ENCODE data around the gene ARHGAP10. TPM values are rescaled to one million over a fixed set of nuclear protein-coding genes. Genes with fewer than 3 reads are reported as not detected.

The ARHGAP10 gene
- total RNA-seq, 1 donor from 2014 or later, result 11.5 TPM

DNA sequence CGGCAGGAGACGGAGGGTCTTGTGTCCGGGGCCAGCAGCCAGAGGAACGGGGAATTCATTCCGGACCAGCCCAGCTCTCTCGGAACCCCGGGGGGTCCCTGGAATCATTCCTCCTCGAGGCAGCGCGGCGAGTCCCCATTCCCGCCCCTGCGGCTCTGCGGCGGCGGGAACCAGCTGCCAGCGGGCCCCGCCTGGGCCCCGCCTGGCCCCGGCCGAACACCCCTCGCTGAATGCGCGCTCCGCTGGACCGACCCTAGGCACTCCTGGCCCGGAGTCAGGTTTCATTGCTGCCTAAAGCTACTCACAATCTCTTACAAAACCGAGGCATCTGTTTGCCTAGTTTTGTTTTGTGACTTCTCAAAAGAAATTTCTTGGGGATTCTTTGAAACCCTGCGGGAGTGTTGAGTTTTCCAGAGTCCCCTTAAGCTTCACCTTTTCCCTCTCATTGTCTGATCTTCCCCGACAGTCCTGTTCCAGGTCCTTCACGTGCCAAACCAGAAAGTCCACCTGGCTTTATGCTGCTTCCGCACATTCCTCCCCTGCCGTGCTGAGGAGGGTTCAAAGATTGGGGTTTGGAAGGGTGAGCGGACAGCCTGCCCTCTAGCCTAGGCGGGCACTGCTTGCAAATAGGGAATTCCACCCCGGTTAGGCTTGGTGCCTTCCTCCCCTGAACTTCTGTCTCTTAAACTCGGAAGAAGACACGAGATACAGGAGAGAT lies 789 bp downstream of the ARHGAP10 start:
- intact Hi-C loops (cut with micrococcal nuclease), result loop anchor here (1.0 to 5.0 kb wide), 5 partner anchors 24 to 712 kb away; partner anchors contain the start of gene TMEM184C

DNA sequence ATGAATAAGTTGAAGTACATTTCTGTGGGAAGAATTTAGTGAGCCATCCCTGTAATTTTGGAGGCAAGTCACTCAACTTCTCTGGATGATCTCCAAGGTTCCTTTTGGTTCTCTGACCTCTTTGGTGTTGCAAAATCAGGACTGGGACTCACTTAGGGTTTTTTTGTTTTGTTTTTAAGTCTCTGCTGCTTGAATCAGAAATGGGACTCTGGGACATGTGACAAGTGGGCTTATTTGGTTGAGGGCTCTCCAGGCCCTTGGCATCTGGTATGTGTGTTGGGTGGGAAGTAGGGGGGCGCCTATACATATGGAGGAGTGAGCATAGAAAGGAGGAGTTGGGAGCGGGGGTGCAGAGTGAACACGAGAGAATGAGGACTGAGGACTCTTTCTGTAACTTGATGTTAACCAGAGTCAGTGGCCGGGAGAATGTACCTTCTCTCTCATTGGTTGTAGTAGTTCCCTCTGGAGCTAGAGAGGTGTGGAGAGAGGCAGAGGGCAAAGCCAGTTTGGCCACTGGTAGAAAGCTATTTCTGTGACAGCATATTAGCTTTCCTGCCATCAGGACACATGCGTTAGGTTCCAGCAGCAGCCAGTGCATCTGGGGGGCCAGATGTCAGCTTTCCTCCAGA lies 1.9 kb downstream of the ARHGAP10 start:
- intact Hi-C loops (cut with micrococcal nuclease), result loop anchor here (2.0 to 5.0 kb wide), 2 partner anchors 58 to 711 kb away; no protein-coding TSS in a partner anchor

DNA sequence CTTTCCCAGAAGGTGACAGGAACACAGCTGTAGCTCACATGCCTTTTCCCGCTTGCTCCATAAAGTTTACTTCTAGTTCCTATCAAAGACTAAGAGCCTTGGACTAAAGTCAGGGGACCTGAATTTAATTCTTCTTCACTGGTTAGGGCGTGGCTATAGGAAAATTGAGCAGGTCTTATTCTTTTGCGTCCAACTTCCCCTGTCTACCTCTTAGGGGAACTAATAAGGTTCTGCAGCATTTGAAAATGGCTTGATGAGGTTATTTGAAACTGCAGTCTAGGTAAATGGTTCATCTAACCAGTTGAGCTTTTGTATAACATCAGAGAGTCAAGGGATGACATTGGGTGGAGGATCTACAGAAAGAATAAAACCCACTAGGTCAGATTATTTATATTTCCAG lies 2.6 kb downstream of the ARHGAP10 start:
- intact Hi-C loops (cut with micrococcal nuclease), result loop anchor here (5.0 kb wide), 1 partner anchor 58 kb away; no protein-coding TSS in a partner anchor

DNA sequence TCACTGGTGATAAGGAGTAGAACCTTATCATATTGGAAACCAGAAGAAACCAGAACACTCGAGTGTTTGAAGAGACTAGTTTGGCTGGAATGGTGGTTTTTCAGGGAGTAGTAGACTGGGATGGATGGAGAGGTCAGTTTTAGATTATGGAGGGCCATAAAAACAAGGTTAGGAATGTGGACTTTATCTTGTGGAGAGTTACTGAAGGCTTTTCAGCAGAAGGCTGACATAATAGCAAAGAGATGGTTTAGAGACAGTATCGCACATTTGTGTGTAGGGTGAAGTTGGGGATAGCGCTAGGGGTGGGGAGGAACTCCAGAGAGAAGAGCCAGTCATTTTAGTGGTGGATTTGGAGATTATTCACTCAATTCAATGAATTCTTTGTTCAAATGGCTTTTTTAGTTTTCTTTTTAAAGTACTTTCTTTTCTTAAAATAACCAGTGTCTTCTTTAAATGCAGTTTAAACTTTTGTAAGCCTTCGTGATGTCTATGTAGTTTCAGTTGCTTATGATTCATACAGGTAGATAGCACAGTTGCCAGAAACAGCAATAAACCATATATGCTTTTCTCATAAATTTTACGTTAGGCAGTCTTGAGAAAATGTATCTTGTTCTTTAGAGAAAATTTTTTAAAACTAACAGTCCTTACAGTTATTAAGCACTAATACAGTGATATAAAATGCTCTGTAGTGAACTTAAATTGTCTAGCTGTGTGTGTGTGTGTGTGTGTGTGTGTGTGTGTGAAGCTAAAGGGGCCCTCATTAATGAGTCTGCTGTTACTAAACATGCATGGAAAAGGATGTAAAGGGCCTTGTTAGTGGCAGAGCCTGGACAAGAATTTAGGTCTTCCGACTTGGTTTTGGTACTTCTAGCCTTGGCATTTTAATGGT lies 3.8 kb downstream of the ARHGAP10 start:
- intact Hi-C loops (cut with micrococcal nuclease), result no loop called here

DNA sequence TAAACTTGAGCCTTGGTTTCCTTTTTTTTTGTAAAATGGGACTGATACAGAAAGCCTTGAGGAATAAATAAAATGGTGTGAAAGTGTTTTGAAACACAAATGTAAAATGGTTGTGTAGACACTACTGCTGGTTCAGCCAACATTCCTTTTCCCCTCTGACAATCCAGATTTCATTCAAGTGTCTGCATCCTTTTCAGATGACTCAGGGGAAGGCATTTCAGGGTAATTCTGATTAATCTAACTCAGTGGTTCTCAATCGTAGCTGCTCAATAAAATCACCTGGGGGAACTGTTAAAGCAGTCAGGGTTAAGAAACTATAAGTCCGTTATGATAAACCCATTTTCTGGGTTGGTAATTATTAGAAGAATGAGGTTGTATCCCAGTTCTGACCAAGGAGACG lies 4.6 kb downstream of the ARHGAP10 start:
- intact Hi-C loops (cut with micrococcal nuclease), result no loop called here

DNA sequence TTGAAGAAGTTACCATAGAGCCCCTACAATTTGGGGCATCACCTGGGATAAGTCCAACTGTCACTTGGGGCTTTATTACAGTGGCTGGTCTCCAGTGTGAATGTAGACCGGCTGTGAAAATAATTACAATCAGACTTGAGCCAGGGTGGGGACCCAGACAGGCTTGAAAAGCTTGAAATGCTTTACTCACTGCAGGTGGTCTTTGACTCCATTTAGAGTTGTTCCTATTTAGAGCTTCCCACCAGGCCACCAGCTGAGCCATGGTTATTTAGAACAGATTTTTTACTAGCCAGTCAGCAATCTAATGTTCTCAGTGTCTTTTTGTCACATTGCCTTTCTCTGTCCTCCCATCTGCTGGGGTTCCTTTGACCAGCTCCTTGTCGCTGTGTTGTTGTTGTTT lies 5.7 kb downstream of the ARHGAP10 start:
- intact Hi-C loops (cut with micrococcal nuclease), result no loop called here

DNA sequence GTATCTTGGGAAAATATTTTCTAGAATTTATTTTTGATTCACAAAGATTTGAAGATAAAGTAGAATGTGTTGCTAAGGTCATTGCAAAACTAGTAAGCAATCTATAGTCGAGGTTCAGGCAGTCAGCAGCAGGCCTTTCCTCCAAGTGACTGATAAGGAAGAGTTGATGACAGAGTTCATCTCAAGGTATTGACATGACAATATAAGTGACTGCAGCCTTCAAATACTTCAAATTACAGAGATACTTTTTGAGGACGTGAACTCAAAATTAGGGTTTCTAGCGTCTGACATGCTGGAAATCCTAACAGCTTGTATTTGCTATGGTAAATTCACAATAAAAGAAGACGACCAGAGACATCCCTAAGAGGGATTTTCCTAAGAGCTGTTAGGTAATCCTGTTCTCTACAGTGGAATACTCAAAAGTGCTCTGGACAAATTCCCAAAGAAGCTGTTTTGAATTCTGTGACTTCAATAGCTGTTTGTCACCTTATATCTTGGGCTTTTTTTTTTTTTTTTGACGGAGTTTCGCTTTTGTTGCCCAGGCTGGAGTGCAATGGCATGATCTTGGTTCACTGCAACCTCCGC lies 7.4 kb downstream of the ARHGAP10 start:
- intact Hi-C loops (cut with micrococcal nuclease), result no loop called here

DNA sequence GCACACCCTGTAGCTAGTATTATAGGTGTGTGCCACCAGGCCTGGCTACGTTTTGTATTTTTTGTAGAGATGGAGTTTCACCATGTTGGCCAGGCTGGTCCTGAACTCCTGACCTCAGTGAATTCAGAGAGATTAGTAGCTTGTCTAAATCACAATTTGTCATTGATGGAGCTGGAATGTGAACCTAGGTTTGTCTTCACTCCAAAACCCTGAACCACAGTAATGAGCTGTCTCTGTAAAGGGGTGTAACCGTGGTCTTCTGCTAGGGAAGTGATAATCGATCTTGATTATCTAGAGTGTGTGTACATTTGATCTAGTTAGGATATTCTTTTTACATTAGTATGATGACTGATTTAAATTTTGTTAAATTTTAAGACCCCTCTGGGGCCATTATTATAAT lies 8.3 kb downstream of the ARHGAP10 start:
- intact Hi-C loops (cut with micrococcal nuclease), result no loop called here

DNA sequence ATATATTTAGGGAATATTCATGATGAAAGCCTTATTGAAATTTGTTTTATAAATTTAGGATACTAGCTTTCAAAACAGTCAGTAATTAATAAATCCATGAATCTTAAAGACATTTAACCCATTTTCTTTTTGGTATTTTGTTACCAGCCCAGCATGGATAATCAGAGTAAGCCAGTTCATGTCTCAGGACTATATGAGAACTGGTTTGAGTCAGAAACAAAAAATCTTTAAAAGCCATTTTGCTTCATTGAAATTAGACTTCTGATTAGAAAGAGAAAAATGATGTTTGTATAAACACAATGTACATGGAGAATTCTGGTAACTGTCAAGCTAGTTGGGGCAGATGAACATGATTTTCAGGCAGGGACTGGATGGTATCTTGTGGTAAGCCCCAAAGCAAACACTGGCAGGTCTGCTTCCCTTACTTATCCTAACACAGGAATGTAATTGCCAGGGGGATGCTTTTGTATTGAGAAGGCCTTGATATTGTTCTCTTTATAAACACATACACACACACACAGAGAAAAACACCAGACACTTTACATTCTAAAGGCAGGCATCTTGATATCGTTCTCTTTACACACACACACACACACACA lies 9.4 kb downstream of the ARHGAP10 start:
- intact Hi-C loops (cut with micrococcal nuclease), result no loop called here

DNA sequence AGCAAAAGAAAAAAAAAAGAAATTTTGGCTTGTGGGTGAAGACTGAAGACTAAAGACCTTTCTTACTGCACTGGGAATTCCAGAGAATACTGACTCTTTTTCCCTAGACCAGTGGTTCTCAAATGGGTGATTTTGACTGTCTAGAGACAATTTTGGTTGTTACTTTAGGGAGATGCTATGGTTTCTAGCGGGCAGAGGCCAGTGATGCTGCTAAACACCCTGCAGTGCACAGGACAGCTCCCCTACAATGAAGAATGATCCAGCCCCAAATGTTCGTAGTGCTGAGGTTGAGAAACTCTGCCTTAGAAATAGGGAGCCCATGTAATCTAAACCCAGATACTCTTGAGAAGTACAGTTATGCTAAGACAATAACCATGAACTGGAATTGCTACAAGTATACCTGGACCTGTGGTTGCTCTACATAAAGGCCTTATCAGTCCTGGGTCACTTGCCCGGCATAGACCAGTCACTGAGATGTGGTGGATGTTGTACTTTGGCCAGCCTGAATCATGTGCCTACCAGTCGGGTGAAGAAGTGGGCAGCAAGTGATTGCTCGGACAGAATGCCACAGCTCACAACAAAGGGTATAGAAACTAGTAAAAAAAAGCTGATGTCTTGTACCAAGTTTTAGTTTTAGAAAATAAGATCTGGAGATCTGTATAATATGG lies 16.0 kb downstream of the ARHGAP10 start:
- intact Hi-C loops (cut with micrococcal nuclease), result no loop called here

DNA sequence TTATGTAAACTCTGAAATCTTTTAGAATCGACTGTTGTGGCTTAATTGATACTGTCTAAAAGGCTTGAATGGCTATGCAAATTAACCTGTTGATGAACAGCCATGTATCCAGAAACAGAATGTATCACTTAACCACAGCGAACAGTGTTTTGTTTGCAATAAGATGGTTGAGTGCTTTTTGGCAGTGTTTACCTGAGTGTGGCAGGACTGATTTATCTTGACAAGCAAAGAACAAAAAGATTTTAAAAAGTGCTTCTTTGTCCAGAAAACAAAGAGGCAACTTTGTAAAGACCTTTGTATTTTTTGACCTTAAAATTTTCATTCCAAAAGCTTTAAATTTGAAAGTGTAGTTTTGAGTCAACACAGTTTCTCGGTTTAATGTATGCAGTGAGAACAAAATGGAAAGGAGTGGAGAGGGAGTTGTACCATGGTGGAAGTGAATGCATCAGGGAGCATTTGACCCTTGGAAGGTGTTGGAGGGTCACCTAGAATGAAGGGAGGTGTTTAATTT lies 18.0 kb downstream of the ARHGAP10 start:
- intact Hi-C loops (cut with micrococcal nuclease), result no loop called here

DNA sequence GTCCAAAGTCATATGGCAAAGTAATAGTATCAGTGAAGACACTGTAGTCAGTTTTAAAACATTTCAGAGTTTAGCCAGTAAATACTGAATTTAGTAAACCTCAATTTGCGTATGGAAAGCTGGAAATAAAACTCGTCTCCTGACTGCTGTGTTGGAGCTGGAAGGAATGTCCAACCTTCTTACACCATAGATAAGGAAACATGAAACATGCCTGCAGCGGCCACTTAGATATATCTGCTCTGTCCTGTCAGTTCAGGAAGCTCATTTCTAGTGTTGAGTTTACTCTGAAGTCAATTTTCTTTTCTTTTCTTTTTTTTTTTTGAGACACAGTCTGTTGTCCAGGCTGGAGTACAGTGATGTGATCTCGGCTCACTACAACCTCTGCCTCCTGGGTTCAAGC lies 21.2 kb downstream of the ARHGAP10 start:
- intact Hi-C loops (cut with micrococcal nuclease), result no loop called here

DNA sequence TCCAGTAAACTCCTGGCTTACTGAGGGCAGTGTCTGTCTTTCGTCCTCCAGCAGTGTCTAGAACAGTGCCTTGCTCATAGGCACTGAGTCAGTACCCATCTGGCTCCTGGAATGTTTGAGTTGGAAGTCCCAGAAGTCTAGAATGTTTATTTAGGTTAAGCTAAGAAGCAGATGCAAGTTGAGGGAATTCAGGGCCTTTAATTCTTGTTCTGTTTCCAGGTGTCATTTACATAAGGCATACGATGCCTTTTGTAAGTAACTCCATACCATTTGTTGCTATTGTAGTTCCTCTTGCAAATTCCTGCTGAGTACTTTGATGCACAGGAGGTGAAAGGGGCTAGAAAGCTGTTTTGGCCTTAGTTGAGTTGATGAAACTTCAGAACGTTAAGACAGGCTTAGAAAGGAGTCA lies 22.2 kb downstream of the ARHGAP10 start:
- intact Hi-C loops (cut with micrococcal nuclease), result no loop called here

DNA sequence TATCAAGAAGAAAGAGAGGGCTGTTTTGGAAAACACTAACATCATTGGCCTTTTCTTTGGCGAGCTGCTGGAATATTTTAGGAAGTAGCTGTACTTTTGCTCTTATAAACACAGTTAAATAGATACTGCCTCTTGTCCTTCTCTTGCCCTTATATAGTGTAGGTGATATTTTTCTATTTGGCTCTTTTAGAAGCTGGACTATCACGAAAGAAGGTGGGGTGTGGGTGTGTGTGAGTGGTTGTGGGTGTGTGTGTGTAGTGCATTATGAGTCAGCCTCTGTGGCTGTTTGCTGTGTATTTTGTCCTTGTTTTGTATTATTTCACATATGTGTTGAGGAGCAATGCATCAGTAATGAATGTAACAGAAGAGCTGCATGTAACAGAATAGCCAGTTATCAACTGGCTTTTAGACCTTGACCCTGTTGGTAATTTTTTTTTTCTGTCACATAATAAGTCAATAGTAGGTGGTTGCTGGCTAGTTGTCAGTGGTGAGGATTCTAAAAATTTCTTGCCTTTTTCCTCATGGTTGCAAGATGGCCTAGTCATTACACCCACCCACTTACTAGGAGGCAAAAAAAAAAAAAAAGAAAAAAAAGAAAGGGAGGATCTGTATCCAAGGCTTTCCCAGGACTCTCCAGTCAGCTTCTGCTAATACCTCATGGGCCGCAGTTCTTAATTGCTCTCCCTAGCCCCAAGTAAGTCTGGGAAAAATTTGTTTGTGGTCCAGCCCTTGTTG lies 23.8 kb downstream of the ARHGAP10 start:
- intact Hi-C loops (cut with micrococcal nuclease), result no loop called here

DNA sequence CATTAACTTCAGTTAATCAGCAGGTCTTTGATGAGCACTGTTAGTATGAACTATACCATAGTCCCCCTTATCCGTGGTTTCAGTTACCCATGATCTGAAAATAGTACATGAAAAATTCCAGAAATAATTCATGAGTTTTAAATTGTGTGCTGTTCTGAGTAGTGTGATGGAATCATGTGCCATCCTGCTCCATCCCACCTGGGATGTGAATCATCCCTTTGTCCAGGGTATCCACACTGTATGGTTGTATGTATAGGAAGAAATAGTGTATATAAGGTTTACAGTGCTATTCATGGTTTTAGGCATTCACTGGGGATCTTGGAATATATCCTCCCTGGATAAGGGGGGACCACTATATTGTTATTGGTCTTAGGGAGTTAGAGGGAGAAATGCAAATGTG lies 24.5 kb downstream of the ARHGAP10 start:
- intact Hi-C loops (cut with micrococcal nuclease), result no loop called here

DNA sequence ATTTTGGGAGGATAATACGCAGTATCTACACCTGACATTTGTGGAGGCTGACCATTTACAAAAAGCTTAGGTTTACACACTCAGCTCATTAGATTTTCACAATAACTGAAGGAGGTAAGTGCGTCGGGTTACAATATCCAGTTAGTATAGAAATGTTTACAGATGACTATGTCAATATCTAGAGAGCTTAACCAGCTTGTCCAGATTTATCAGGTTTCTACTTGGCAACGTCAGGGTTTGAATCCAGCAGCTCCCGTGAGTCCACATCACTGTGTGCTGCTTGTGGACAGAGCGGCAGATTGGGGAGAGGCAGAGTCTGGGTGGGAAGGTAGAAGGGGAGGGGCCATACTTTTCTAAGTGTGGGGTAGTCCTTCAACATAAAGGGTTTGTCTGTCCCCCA lies 28.3 kb downstream of the ARHGAP10 start:
- intact Hi-C loops (cut with micrococcal nuclease), result no loop called here

DNA sequence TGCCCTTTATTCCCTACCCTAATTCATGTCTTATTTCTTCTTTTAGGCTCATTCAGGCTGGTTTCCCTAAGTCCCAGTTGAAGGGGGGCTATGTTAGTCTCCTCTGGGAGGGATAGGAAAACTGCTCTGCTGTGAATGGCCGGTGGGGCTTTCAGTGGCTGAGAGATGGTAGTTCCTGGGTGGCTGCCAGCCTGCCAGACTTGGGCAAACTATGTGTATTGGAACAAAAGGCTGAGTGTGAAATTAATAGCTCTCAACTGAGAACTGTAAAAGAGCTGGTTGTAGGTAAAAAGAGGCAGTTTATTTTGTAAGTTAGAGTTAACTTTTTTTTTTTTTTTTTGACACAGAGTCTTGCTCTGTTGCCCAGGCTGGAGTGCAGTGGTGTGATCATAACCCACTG lies 28.8 kb downstream of the ARHGAP10 start:
- intact Hi-C loops (cut with micrococcal nuclease), result no loop called here

DNA sequence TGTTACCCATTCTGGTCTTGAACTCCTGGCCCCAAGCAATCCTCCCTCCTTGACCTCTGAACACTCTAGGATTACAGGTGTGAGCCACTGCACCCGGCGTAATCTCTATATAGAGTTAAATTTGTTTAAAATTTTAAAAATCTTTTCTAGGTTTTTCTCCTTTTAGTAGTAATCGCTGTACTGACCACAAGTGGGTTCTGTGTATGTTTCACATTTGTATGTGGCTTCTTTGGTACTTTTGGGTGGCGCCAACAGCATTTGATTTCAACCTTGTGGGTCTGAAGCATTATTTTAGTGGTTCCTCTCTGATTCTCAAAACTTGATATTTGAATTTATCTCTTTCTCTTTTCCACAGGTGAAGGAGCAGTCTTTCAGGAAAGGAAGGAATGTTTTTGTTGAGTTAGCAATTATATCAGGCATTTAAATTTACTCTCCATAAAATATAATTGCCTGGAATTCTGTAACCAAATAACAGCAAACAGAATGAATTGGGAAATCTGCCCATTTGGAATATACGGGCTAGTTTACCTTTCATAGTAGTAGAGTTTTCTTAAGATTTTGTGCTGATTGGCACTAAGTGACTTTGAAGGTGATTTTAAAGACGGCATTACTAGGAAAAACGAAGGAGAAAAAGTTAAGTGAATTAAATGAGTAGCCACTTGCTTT lies 29.5 kb downstream of the ARHGAP10 start:
- intact Hi-C loops (cut with micrococcal nuclease), result no loop called here

DNA sequence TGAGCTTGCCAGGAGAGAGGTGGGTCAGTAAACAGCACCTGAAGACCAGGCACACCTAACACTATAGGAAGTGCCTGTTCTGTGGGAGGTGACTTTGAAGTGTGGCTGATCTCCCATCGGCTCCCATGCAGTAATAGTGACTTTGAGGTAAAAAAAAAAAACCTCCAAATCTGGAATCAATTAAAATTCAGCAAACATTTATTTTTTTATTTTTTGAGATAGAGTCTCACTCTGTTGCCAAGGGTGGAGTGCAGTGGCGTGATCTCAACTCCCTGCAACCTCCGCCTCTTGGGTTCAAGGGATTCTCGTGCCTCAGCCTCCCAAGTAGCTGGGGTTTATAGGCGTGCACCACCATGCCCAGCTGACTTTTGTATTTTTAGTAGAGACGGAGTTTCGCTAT lies 32.4 kb downstream of the ARHGAP10 start:
- intact Hi-C loops (cut with micrococcal nuclease), result no loop called here

Data from T-helper 1 cell treated with Interleukin-12 subunit alpha and Interleukin-12 subunit beta and Interleukin-4 antibody, amounts not matched to agents 30 ng/mL and 1 ng/mL, for 36 hours (primary cell).